Fibroblast of mammary gland (primary cell): ENCODE data around the gene SDS.
"Not testable (repeated sequence)": the region's sequence is repeated elsewhere in the genome, so short reads cannot be mapped to it uniquely, and the experiment has no call there.

Experiments
- DNase-seq: peaks from one replicate; pipeline ENCODE4 v3.0.0-alpha.2; 2010; ENCODE audit warnings: low read depth
- H3K4me3 ChIP-seq: 2 replicates; pipeline ENCODE4 v1.5.1; 2011; ENCODE audit warnings: low read depth, mild to moderate bottlenecking, low read length, moderate library complexity; ENCODE audit not compliant: control insufficient read depth
- CTCF ChIP-seq: conservative IDR thresholded peaks from 2 replicates; pipeline ENCODE4 v1.5.1; 2011; ENCODE audit warnings: low read depth, low read length, inconsistent platforms; ENCODE audit not compliant: control insufficient read depth, insufficient read depth

SDS gene

GRCh38 chr12:113364698-113365097 is 39.0 kb downstream of the SDS start:
- TF ChIP-seq CTCF, result no peak
- no peak for DNase-seq
- no peak overlapping the region for H3K4me3 ChIP-seq

- no peak for TF ChIP-seq CTCF
- H3K4me3 ChIP-seq, result no peak overlapping the region
- no peak for DNase-seq
Observed at GRCh38 chr12:113361574-113362370, 41.9 kb downstream of the SDS start.

GRCh38 chr12:113359939-113360748 is 43.5 kb downstream of the SDS start:
- peak overlapping the region; percentile 85 for H3K4me3 ChIP-seq
- TF ChIP-seq CTCF, result peak; percentile 14
- DNase-seq, result peak; percentile 43

GRCh38 chr12:113359133-113359938 is 44.4 kb downstream of the SDS start:
- DNase-seq, result peak; percentile 64
- TF ChIP-seq CTCF, result no peak

DNA sequence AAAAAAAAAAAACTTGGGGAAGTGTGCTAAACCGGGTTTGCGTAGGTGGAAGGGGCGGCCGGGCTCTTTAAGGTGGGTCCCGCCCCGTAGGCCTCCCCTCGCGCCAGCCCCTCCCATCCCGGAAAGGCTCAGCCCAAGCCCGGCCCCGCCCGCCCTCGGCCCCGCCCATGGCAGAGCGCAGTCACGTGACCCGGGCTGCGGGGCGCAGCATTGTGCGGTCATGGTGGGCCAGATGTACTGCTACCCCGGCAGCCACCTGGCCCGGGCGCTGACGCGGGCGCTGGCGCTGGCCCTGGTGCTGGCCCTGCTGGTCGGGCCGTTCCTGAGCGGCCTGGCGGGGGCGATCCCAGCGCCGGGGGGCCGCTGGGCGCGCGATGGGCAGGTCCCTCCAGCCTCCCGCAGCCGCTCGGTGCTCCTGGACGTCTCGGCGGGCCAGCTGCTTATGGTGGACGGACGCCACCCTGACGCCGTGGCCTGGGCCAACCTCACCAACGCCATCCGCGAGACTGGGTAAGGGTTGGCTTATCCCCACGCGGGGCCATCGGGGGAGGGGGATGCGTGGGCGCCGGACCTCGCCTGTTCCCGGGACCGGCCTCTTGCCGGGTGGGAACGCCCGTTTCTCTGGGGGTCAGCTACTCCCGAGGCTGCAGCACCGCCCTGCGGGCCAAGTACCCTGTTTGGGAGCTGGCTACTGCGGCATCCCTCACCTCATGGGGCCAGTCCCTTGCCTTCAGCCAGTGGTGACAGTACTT is 45.1 kb downstream of the SDS start, which contains the start of gene PLBD2:
Gene PLBD2 (plus strand): TSS at position 207 of the 752 bp plus-strand sequence. CDS start 14 bp downstream, at position 221.
- peak; percentile 89 for DNase-seq
- peak within 1 kb of the TSS; percentile 85 for H3K4me3 ChIP-seq
- no peak for TF ChIP-seq CTCF

More at GRCh38 chr12:113359133-113359938, 44.4 kb downstream of the SDS start:
- peak overlapping the region; percentile 85 for H3K4me3 ChIP-seq

DNA sequence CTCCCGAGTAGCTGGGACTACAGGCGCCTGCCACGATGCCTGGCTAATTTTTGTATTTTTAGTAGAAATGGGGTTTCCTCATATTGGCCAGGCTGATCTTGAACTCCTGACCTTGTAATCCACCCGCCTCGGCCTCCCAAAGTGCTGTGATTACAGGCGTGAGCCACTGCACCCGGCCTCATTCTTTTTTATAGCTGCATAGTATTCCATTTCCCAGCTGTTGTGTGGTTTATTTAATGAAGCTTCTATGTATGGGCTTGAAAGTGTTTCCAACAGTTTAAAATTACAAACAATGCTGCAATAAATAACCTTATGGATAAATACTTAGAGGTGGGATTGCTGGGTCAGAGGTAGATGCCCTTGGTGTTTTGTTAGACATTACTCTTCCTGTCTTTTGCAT is 49.5 kb downstream of the SDS start:
- not testable (repeated sequence) for DNase-seq, H3K4me3 ChIP-seq
